ENCODE measurements around the gene TRMT5.

Gene TRMT5

DNA sequence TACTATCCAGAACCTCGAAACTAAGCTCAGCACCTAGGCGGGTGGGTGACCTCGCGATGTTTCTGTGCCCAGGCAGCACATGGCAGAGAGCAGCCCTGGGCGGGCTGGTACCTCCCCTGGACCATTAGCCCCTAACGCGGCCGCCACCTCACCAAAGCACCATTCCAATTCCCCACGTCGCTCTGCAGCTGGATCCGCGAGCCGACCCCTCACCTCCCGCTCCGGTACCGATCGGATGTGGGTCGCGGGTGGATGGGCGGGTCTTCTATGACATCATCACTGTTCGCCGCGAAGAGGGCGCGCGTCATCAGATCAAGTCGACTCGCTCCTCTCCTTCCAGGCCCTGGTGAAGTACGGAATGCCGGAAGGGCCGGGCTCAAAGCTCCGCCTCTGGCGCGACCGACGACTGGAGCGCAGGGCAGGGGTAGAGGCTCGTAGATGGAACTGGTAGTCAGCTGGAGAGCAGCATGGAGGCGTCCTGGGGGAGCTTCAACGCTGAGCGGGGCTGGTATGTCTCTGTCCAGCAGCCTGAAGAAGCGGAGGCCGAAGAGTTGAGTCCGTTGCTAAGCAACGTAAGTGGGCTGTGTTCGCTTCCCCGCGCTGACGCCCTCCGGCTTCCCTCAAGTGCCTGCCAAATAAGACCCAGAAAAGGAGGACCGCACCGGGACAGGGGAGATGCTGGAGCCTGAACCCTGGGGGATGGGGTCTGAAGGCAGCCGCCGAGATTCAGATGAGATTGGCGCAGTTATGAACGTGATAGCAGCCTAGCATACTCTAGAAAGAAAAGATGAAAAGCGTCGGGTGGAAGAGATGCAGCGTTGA, at the start of gene TRMT5, which contains the start of gene SLC38A6:
Gene TRMT5 (minus strand): TSS at position 269 of the 822 bp plus-strand sequence. CDS start 106 bp downstream, at position 163.
Gene SLC38A6 (plus strand): TSS at position 435 of the 822 bp plus-strand sequence. CDS start 33 bp downstream, at position 468.
- TF ChIP-seq Cebpa-rat (IDR thresholded peaks at IDR 0.05), result no peak
- Histone ChIP-seq H3K27me3 (peaks cover 0 to 19% (median 15%) of the 10 kb centered on the region in 11 experiments; a peak in 15 of 22 replicates), H3K4me1 (peaks cover 0 to 74% (median 10%) of the 10 kb centered on the region in 10 experiments; a peak in 17 of 20 replicates), H3K9me3 (replicated peaks in 1 of 11) (peaks cover 0 to 16% (median 11%) of the 10 kb centered on the region in 11 experiments; a peak in 15 of 22 replicates), H3K36me3 (peaks cover 0 to 23% (median 0%) of the 10 kb centered on the region in 11 experiments; a peak in 5 of 22 replicates), H3K27ac (peak within 1 kb of the TSS; percentile 31 to 77 (median 54); a peak in 20 of 22 replicates), H3K4me2 (peak within 1 kb of the TSS; percentile 64 to 98 (median 81)), H3K4me3 (peak within 1 kb of the TSS; percentile 65 to 71 (median 68)), H4K20me1 (no peaks in the 10 kb centered on the region), H3K9ac (peak within 1 kb of the TSS; percentile 58 to 78 (median 71))

DNA sequence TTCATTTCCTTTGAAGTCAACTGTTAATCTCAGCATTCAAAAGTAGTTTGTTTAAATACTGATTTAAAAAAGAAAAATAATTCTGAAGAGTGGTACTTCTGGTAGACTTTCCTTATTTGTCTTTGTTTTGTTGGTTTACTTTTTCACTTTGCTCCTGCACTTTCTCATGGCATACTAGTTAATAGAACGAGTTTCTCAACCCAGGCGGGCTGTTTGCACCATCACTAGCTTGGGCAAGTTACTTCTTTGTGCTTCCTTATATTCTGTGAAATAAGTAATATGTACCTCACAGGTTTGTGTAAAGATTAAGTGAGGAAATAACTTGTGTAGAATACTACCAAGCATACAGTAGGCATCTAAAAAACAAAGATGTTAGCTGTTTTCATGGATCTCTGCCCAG, 45.6 kb upstream of the TRMT5 start:
- Histone ChIP-seq H3K9me3 (replicated peaks in 1 of 11) (no peaks in the 10 kb centered on the region), H3K4me1 (peaks cover 0 to 21% (median 0%) of the 10 kb centered on the region in 10 experiments; a peak in 2 of 20 replicates), H3K4me2 (no peak overlapping the region), H3K36me3 (peaks cover 0 to 6% (median 0%) of the 10 kb centered on the region in 11 experiments; a peak in 3 of 22 replicates), H3K27me3 (no peaks in the 10 kb centered on the region), H3K9ac (no peak overlapping the region), H3K4me3 (no peak overlapping the region), H4K20me1 (peaks cover 0 to 83% (median 0%) of the 10 kb centered on the region in 11 experiments; a peak in 3 of 22 replicates), H3K27ac (no peak overlapping the region)
- no peak for TF ChIP-seq Cebpa-rat (IDR thresholded peaks at IDR 0.05)

GRCh38 chr14:61025251-61026223, 44.7 kb upstream of the TRMT5 start:
- Histone ChIP-seq H3K4me3 (no peak overlapping the region), H3K4me2 (no peak overlapping the region), H3K9ac (no peak overlapping the region), H3K4me1 (peaks cover 0 to 21% (median 0%) of the 10 kb centered on the region in 10 experiments; a peak in 2 of 20 replicates), H3K27ac (no peak overlapping the region), H3K36me3 (peaks cover 0 to 3% (median 0%) of the 10 kb centered on the region in 11 experiments; a peak in 3 of 22 replicates), H4K20me1 (peaks cover 0 to 83% (median 0%) of the 10 kb centered on the region in 11 experiments; a peak in 3 of 22 replicates), H3K27me3 (no peaks in the 10 kb centered on the region), H3K9me3 (replicated peaks in 1 of 11) (no peaks in the 10 kb centered on the region)
- TF ChIP-seq Cebpa-rat (IDR thresholded peaks at IDR 0.05), result no peak

GRCh38 chr14:61019537-61019936, 38.7 kb upstream of the TRMT5 start:
- Histone ChIP-seq H3K4me2 (no peak overlapping the region), H3K9ac (no peak overlapping the region), H3K27ac (no peak overlapping the region), H4K20me1 (peaks cover 0 to 90% (median 0%) of the 10 kb centered on the region in 11 experiments; a peak in 3 of 22 replicates), H3K36me3 (peaks cover 0 to 27% (median 0%) of the 10 kb centered on the region in 11 experiments; a peak in 6 of 22 replicates), H3K4me3 (no peak overlapping the region), H3K4me1 (peaks cover 0 to 6% (median 0%) of the 10 kb centered on the region in 10 experiments; a peak in 2 of 20 replicates), H3K9me3 (replicated peaks in 1 of 11) (peaks cover 0 to 7% (median 6%) of the 10 kb centered on the region in 11 experiments; a peak in 11 of 22 replicates), H3K27me3 (no peaks in the 10 kb centered on the region)
- no peak for TF ChIP-seq Cebpa-rat (IDR thresholded peaks at IDR 0.05)

DNA sequence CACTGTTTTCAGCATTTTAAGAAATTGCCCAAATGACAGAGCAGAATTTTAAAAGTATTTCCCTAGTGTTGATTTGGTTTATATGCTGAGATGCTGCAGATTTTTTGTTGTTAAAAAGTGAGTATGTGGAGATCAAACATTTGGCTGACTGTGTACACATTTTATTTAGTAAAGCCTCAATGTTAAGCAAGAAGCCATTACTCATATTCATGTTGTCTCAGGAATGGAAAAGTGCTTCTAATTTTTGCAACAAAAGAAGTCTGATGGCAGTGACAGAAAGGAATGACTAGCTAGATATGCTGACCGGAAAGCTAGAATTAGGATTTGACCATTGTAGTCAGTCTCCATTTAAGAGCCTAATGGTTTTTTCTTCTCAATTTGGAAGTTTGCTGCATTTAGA, 22.7 kb upstream of the TRMT5 start:
- Histone ChIP-seq H3K9ac (no peak overlapping the region), H3K4me1 (peaks cover 0 to 5% (median 0%) of the 10 kb centered on the region in 10 experiments; a peak in 1 of 20 replicates), H4K20me1 (peaks cover 0 to 39% (median 0%) of the 10 kb centered on the region in 11 experiments; a peak in 3 of 22 replicates), H3K27me3 (no peaks in the 10 kb centered on the region), H3K4me3 (no peak overlapping the region), H3K36me3 (peaks cover 0 to 38% (median 0%) of the 10 kb centered on the region in 11 experiments; a peak in 8 of 22 replicates), H3K4me2 (no peak overlapping the region), H3K27ac (no peak overlapping the region), H3K9me3 (replicated peaks in 1 of 11) (peaks cover 0 to 3% (median 0%) of the 10 kb centered on the region in 11 experiments; a peak in 1 of 22 replicates)
- no peak for TF ChIP-seq Cebpa-rat (IDR thresholded peaks at IDR 0.05)

- H3K4me3 ChIP-seq, result no peak overlapping the region
- H3K27me3 ChIP-seq, result no peaks in the 10 kb centered on the region
- peaks cover 0 to 37% (median 0%) of the 10 kb centered on the region in 10 experiments; a peak in 4 of 20 replicates for H3K4me1 ChIP-seq
- no peak overlapping the region for H3K27ac ChIP-seq
- H3K36me3 ChIP-seq, result peaks cover 0 to 57% (median 0%) of the 10 kb centered on the region in 11 experiments; a peak in 8 of 22 replicates
- no peak overlapping the region for H3K4me2 ChIP-seq
- no peak for TF ChIP-seq Cebpa-rat (IDR thresholded peaks at IDR 0.05)
- H4K20me1 ChIP-seq, result peaks cover 0 to 62% (median 0%) of the 10 kb centered on the region in 11 experiments; a peak in 3 of 22 replicates
- H3K9me3 ChIP-seq (replicated peaks in 1 of 11), result peaks cover 0 to 8% (median 0%) of the 10 kb centered on the region in 11 experiments; a peak in 2 of 22 replicates
- H3K9ac ChIP-seq, result no peak overlapping the region
These were observed 18.7 kb upstream of the TRMT5 start for GRCh38 chr14:60999536-60999935.

GRCh38 chr14:60998617-60999016, 17.7 kb upstream of the TRMT5 start:
- no peak overlapping the region for H3K27ac ChIP-seq
- H4K20me1 ChIP-seq, result peaks cover 0 to 62% (median 0%) of the 10 kb centered on the region in 11 experiments; a peak in 3 of 22 replicates
- H3K36me3 ChIP-seq, result peaks cover 0 to 60% (median 0%) of the 10 kb centered on the region in 11 experiments; a peak in 8 of 22 replicates
- peaks cover 0 to 40% (median 0%) of the 10 kb centered on the region in 10 experiments; a peak in 4 of 20 replicates for H3K4me1 ChIP-seq
- no peaks in the 10 kb centered on the region for H3K27me3 ChIP-seq
- no peak overlapping the region for H3K4me3 ChIP-seq
- peaks cover 0 to 8% (median 0%) of the 10 kb centered on the region in 11 experiments; a peak in 2 of 22 replicates for H3K9me3 ChIP-seq (replicated peaks in 1 of 11)
- no peak overlapping the region for H3K4me2 ChIP-seq
- TF ChIP-seq Cebpa-rat (IDR thresholded peaks at IDR 0.05), result no peak
- no peak overlapping the region for H3K9ac ChIP-seq

- TF ChIP-seq Cebpa-rat (IDR thresholded peaks at IDR 0.05), result 0 out of 22 replicates have a peak, but pooled peaks of 1 of the 11 experiments have one; percentile 11
- Histone ChIP-seq H4K20me1 (no peaks in the 10 kb centered on the region), H3K27ac (peak overlapping the region in 3 of 11 experiments; percentile 62 to 81 (median 79); a peak in 6 of 22 replicates), H3K9me3 (replicated peaks in 1 of 11) (no peaks in the 10 kb centered on the region; a peak in 1 of 22 replicates), H3K4me3 (peak overlapping the region in 1 of 10 experiments; percentile 7; a peak in 2 of 20 replicates), H3K4me1 (peaks cover 0 to 85% (median 0%) of the 10 kb centered on the region in 10 experiments; a peak in 8 of 20 replicates), H3K4me2 (peak overlapping the region in 3 of 11 experiments; percentile 44 to 98 (median 92); a peak in 6 of 22 replicates), H3K27me3 (no peaks in the 10 kb centered on the region), H3K9ac (peak overlapping the region in 3 of 11 experiments; percentile 32 to 66 (median 65); a peak in 5 of 22 replicates), H3K36me3 (peaks cover 0 to 78% (median 0%) of the 10 kb centered on the region in 11 experiments; a peak in 8 of 22 replicates)
These were observed 8.7 kb upstream of the TRMT5 start for GRCh38 chr14:60989599-60989998.

Data from BLaER1 treated with 17β-estradiol and CSF1 and Interleukin-3, amounts not matched to agents 10 nM and 100 nM (cell line).